Measurements from ENCODE around the gene OBSCN.

DNA sequence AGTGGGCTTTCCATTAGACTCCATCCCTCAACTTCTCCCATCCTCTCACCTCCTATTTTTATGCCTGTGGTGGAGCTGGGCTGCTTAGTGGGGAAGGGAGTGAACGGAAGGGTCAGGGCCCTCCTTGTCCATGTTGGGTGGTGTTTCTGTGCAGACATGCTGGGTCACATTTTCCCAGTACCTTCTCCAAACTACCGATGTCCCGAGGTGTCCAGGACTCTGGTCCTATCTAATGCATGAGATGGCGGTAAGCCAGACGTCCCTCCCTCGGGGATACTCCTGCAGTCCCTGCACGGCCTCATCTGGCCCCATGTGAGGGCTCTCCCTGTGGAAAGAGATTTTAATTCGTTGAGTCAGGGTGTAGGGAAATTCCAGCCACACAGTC is 61.0 kb downstream of the OBSCN start:
- TF ChIP-seq, protein P1, sequence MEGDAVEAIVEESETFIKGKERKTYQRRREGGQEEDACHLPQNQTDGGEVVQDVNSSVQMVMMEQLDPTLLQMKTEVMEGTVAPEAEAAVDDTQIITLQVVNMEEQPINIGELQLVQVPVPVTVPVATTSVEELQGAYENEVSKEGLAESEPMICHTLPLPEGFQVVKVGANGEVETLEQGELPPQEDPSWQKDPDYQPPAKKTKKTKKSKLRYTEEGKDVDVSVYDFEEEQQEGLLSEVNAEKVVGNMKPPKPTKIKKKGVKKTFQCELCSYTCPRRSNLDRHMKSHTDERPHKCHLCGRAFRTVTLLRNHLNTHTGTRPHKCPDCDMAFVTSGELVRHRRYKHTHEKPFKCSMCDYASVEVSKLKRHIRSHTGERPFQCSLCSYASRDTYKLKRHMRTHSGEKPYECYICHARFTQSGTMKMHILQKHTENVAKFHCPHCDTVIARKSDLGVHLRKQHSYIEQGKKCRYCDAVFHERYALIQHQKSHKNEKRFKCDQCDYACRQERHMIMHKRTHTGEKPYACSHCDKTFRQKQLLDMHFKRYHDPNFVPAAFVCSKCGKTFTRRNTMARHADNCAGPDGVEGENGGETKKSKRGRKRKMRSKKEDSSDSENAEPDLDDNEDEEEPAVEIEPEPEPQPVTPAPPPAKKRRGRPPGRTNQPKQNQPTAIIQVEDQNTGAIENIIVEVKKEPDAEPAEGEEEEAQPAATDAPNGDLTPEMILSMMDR (IDR thresholded peaks at IDR 0.05), result no peak
- no peak for TF ChIP-seq POLR2A (IDR thresholded peaks at IDR 0.05)

Data from heart left ventricle (tissue), 13 donors.